Keratinocyte (primary cell): ENCODE data around the gene MGAT3. TPM values are rescaled to one million over a fixed set of nuclear protein-coding genes. Genes with fewer than 3 reads are reported as not detected.

Source experiments
- DNase-seq: peaks from one replicate; pipeline ENCODE4 v3.0.0-alpha.2; 2011; ENCODE audit warnings: low read depth, missing footprints, low spot score
- FAIRE-seq: peaks from 2 replicates; lab custom pipeline; 2011; peaks lifted over from hg19 to GRCh38; lab: Jason Lieb, UNC
- H2AFZ ChIP-seq: 2 replicates; pipeline ENCODE4 v1.6.0; 2012; ENCODE audit warnings: low read length, control low read depth, inconsistent platforms; ENCODE audit not compliant: control insufficient read depth
- H3K27ac ChIP-seq: 2 replicates; pipeline ENCODE4 v1.5.1; 2011; ENCODE audit warnings: low read length; ENCODE audit not compliant: control insufficient read depth, insufficient read depth
- H3K27me3 ChIP-seq: 3 replicates; pipeline ENCODE4 v1.6.0; 2011; ENCODE audit warnings: low read length; ENCODE audit not compliant: control insufficient read depth, insufficient read depth; ENCODE audit errors: extremely low read depth
- H3K36me3 ChIP-seq, 2 experiments: 2 replicates in 1 of 2; 3 replicates in 1 of 2; pipeline ENCODE4 v1.5.1; 2011; ENCODE audit warnings: low read length in 2 of 2, mild to moderate bottlenecking in 1 of 2; ENCODE audit not compliant: control insufficient read depth in 2 of 2, insufficient read depth in 2 of 2; ENCODE audit errors: extremely low read depth in 1 of 2
- H3K4me1 ChIP-seq: 3 replicates; pipeline ENCODE4 v1.5.1; 2011; ENCODE audit warnings: low read length; ENCODE audit not compliant: control insufficient read depth, insufficient read depth; ENCODE audit errors: extremely low read depth
- H3K4me2 ChIP-seq: 3 replicates; pipeline ENCODE4 v1.6.0; 2011; ENCODE audit warnings: low read depth, low read length; ENCODE audit not compliant: control insufficient read depth, insufficient read depth; ENCODE audit errors: extremely low read depth
- H3K4me3 ChIP-seq, 3 experiments: fragments of 200-600 bp in 1 of 3; sonication (generic) in 1 of 3; 2 replicates in 2 of 3; 3 replicates in 1 of 3; pipeline ENCODE4 v1.5.1; 2011 to 2016; ENCODE audit warnings: low read length in 3 of 3, mild to moderate bottlenecking in 3 of 3, control low read depth in 2 of 3, inconsistent platforms in 1 of 3, low read depth in 1 of 3, mixed read lengths in 1 of 3, mixed run types in 1 of 3, moderate library complexity in 1 of 3; ENCODE audit not compliant: control insufficient read depth in 2 of 3, insufficient read depth in 2 of 3; ENCODE audit errors: extremely low read depth in 1 of 3
- H3K79me2 ChIP-seq: 2 replicates; pipeline ENCODE4 v1.6.0; 2012; ENCODE audit warnings: low read length; ENCODE audit not compliant: control insufficient read depth, insufficient read depth
- H3K9ac ChIP-seq: 3 replicates; pipeline ENCODE4 v1.6.0; 2011; ENCODE audit warnings: low read length; ENCODE audit not compliant: control insufficient read depth, insufficient read depth; ENCODE audit errors: extremely low read depth
- H3K9me1 ChIP-seq: 3 replicates; pipeline ENCODE4 v1.6.0; 2011; ENCODE audit warnings: low read length; ENCODE audit not compliant: control insufficient read depth, insufficient read depth; ENCODE audit errors: extremely low read depth
- H3K9me3 ChIP-seq: 2 replicates; pipeline ENCODE4 v1.5.1; 2012; ENCODE audit warnings: low read depth, low read length; ENCODE audit not compliant: control insufficient read depth
- H4K20me1 ChIP-seq: 3 replicates; pipeline ENCODE4 v1.6.0; 2011; ENCODE audit warnings: low read length; ENCODE audit not compliant: control insufficient read depth, insufficient read depth; ENCODE audit errors: extremely low read depth
- EZH2 ChIP-seq: IDR thresholded peaks from one replicate; pipeline ENCODE4 v1.6.1; 2012; ENCODE audit warnings: inconsistent platforms, mild to moderate bottlenecking, low read length, moderate library complexity
- dilution Hi-C: fragments of 300-500 bp; cut with MboI; formaldehyde crosslinking; loops from one replicate; pipeline ENCODE4 v1.7.0; 2020; ENCODE audit warnings: low sequenced_read_pairs; ENCODE audit not compliant: extremely low pct_ligation_motif_present
- polyA plus RNA-seq, 5 experiments: library from polyadenylated mRNA; depleted of rRNA in 3 of 5; stranded (reverse) in 3 of 5; stranded (forward) in 1 of 5; unstranded in 1 of 5; fragments of >200 nt; gene quantifications; 1 replicate in 1 of 5; 2 replicates in 3 of 5; 3 replicates in 1 of 5; pipeline versions ENCODE4 v1.2.1 to v1.2.3, GENCODE V29; 2011 to 2012; ENCODE audit warnings: missing spikeins in 2 of 5, low read depth in 1 of 5, low replicate concordance in 1 of 5
- TF ChIP-seq, protein P1 (sequence below), 3 experiments: IDR thresholded peaks in 1 of 3; conservative IDR thresholded peaks in 1 of 3; optimal IDR thresholded peaks in 1 of 3; 2 replicates in 2 of 3; 3 replicates in 1 of 3; pipeline versions ENCODE3 to v1.5.1; 2011; ENCODE audit warnings: low read length in 3 of 3, mild to moderate bottlenecking in 3 of 3, moderate library complexity in 2 of 3, control low read depth in 1 of 3, inconsistent platforms in 1 of 3; ENCODE audit not compliant: insufficient read depth in 2 of 3; ENCODE audit errors: extremely low read depth in 1 of 3

The MGAT3 gene
- polyA plus RNA-seq, 1 donor (not counting 4 experiments of a cell fraction or from before 2014, with no cell fraction given) = not detected

DNA sequence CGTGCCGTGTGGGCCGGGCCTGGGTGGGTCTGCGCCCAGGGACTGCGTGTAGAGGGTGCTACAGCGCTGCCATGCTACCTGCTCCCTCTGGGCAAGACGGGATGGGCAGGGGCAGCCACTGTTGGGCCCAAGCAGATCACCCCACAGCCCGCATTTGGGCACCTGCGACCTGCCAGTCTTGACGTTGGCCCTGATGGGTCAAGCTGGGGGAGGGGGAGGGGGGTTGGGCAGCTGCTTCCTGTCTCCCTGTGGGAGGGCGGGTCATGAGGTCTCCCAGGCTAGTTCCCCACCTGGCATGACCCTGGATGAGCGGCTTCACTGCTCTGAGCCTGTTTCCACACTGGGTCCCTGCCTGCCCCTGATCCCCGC lies 78.5 kb downstream of the MGAT3 start:
- FAIRE-seq (no peak), DNase-seq (no peak)
- Histone ChIP-seq H3K4me1 (peaks cover 20% of the 10 kb centered on the region), H3K9me1 (no peaks in the 10 kb centered on the region), H3K9ac (no peak overlapping the region), H4K20me1 (no peaks in the 10 kb centered on the region), H3K4me2 (no peak overlapping the region), H3K27ac (no peak overlapping the region), H3K9me3 (no peaks in the 10 kb centered on the region), H3K4me3 (no peak overlapping the region), H3K36me3 (peaks cover under 1 to 3% of the 10 kb centered on the region in 2 experiments), H3K27me3 (no peaks in the 10 kb centered on the region), H3K79me2 (peaks cover 20% of the 10 kb centered on the region), H2AFZ (no peak overlapping the region)
- TF ChIP-seq, protein P1, sequence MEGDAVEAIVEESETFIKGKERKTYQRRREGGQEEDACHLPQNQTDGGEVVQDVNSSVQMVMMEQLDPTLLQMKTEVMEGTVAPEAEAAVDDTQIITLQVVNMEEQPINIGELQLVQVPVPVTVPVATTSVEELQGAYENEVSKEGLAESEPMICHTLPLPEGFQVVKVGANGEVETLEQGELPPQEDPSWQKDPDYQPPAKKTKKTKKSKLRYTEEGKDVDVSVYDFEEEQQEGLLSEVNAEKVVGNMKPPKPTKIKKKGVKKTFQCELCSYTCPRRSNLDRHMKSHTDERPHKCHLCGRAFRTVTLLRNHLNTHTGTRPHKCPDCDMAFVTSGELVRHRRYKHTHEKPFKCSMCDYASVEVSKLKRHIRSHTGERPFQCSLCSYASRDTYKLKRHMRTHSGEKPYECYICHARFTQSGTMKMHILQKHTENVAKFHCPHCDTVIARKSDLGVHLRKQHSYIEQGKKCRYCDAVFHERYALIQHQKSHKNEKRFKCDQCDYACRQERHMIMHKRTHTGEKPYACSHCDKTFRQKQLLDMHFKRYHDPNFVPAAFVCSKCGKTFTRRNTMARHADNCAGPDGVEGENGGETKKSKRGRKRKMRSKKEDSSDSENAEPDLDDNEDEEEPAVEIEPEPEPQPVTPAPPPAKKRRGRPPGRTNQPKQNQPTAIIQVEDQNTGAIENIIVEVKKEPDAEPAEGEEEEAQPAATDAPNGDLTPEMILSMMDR (optimal IDR thresholded peaks at IDR 0.05 in 1 of 3, IDR thresholded peaks at IDR 0.05 in 1 of 3, conservative IDR thresholded peaks at IDR 0.05 in 1 of 3; ENCODE audit: extremely low read depth in 1 of 3, insufficient read depth in 2 of 3, low read length in 3 of 3) = no peak
- TF ChIP-seq EZH2 = no peak
- dilution Hi-C loops = no loop called here

DNA sequence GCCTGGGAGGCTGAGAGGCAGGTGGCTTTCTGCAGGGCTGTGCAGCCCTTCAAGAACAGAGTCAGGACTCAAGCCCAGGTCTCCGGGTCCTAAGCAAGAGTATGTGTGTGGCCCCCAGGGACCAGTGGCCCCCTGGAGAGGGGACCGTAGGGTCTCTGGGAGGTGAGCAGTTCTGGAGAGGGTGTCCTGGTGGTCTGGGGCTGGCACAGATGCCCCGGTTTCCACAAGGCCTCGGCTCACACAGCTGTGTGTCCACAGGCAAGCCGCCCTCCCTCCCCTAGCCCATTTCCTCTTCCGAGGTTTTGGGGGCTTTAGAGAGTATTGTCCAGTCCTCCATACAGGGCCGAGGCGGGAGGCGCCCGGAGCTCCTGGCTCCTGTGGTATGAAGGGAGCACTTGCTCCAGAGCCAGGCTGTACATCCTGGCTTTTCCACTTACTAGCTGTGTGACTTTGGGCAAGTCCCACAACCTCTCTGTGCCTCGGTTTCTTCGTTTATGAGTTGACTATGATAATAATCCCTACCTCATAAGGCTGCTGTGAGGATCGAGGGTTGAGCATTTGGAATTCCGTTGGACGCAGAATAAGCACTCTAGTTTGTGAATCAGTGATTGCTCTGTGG lies 79.1 kb downstream of the MGAT3 start:
- H3K9me3 ChIP-seq = no peaks in the 10 kb centered on the region
- DNase-seq (no peak), FAIRE-seq (no peak)
- dilution Hi-C loops = no loop called here
- peaks cover 18% of the 10 kb centered on the region for H3K4me1 ChIP-seq
- H3K36me3 ChIP-seq = peaks cover 0 to 1% of the 10 kb centered on the region in 2 experiments
- no peak overlapping the region for H3K9ac ChIP-seq
- no peaks in the 10 kb centered on the region for H4K20me1 ChIP-seq
- no peak overlapping the region for H3K4me2 ChIP-seq
- H3K27me3 ChIP-seq = no peaks in the 10 kb centered on the region
- TF ChIP-seq, protein P1 (optimal IDR thresholded peaks at IDR 0.05 in 1 of 3, IDR thresholded peaks at IDR 0.05 in 1 of 3, conservative IDR thresholded peaks at IDR 0.05 in 1 of 3; ENCODE audit: extremely low read depth in 1 of 3, insufficient read depth in 2 of 3, low read length in 3 of 3) = no peak
- TF ChIP-seq EZH2 = no peak
- H3K9me1 ChIP-seq = no peaks in the 10 kb centered on the region
- no peak overlapping the region for H3K4me3 ChIP-seq
- no peak overlapping the region for H2AFZ ChIP-seq
- H3K27ac ChIP-seq = no peak overlapping the region
- H3K79me2 ChIP-seq = peaks cover 15% of the 10 kb centered on the region
